HG03521 (cell line): ENCODE results near the gene SFMBT1.
"Not testable (repeated sequence)": the region's sequence is repeated elsewhere in the genome, so short reads cannot be mapped to it uniquely, and the experiment has no call there.

Source experiments
- ATAC-seq: cut with Tn5 transposase; IDR thresholded peaks from one replicate; pipeline ENCODE4 v1.9.1; 2021; ENCODE audit warnings: mild to moderate bottlenecking, moderate library complexity; ENCODE audit not compliant: unreplicated experiment

SFMBT1 gene

DNA sequence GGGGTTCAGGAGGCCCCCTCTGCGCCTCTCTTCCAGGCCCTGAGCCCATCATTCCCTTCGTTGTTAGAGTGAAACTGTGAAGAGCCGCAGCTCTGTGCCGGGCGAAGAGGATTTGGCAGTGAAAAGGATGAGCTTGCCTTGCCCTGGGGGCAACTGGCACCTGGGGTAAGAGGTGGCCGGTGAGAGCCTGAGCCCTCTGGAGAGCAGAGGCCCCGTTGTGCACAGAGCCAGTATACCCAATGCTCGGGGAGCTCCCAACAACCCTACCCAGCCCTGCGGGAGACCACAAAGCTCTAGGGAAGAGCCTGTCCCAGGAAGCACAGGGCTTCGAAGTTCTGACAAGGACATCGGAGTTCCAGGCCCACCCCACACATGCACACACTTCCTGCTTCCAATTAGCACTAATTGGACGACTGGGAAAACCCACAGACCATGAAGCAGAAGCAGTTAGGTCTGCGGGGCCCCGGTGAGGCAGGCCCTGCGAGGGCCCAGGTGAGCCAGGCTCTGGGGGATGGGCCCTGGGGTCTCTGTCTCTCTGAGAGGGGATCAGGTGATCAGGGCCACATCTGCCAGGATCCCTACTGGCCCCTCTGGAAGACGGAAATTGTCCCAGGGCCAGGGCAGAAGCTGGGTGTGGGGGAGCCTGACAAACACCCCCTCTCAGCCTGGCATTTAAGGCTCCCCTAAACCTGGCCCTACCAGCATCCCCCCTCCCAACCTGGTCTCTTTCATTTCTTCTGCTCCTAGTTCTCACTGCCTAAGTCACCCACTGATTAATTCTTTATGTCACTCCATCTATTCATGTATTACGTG, 27.9 kb upstream of the SFMBT1 start:
- ATAC-seq, result no peak

- peak; percentile 81 for ATAC-seq
These were observed 27.0 kb upstream of the SFMBT1 start for GRCh38 chr3:53072653-53073552.

DNA sequence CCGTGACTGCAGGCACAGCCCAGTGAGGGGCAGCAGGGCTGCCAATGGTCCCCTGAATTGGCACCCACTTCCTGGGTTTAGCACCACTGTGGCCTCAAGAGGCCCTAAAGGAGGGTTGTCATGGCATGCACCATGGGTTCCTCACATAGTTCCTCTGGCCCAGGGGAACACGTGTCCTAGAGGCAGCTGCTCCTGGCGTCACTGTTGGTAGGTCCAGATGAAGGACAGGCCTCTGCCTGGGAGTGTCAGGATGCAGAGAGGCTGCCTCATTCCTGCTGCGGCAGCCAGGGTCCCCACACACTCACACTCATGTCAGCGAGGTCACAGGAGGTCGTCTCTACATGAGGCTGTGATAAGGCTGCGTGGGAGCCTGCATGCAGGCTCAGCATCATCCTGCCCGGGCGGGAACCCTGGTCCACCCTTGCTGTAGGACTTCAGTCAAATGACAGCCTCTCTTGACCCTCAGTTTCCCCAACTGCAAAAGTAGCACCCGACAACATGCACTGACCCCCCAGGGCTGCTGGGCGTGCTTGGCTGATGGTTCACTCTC, 26.1 kb upstream of the SFMBT1 start:
- ATAC-seq, result no peak

- no peak for ATAC-seq
These were observed 23.7 kb upstream of the SFMBT1 start for GRCh38 chr3:53069422-53070068.

DNA sequence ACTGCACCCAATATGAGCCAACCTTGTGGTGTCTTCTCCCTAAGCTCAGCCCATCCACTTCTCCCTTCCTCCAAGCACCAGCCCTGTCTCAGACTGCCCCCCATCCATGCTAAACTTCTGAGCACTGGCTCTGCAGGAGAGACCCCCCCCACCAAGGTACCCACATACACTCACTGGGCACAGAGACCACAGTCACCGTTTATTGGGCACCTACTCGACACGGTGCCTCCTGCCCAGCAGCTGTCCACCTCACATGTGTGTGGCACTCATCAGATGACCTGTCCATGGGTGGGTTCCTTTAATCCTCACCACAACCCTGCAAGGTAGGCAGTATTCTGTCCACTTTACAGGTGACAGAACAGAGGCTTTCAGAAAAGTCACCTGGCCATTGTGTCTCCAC, 22.3 kb upstream of the SFMBT1 start:
- ATAC-seq, result no peak

GRCh38 chr3:53067567-53067966, 21.7 kb upstream of the SFMBT1 start:
- ATAC-seq, result no peak

- no peak for ATAC-seq
These were observed 20.1 kb upstream of the SFMBT1 start for GRCh38 chr3:53065841-53066480.

GRCh38 chr3:53062905-53063304, 17.0 kb upstream of the SFMBT1 start:
- ATAC-seq, result no peak

DNA sequence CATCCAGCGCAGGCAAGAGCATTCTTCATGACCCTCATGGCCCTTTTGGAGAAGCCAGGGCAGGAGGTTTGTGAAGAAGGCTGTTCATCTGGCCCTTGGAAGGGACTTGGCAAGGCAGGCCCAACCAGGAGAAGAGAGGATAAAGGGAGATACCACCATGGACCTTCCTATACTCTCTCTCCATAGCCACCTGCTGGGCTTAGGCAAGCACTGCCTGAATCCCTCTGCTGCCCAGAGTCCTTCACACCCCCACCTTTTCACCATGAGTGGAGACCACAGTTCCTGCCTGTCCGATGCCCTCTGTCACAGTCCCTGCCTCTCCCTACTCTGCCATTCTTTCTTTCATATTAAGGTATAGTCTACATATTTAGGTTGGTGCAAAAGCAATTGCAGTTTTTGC, 10.6 kb upstream of the SFMBT1 start:
- ATAC-seq, result no peak

DNA sequence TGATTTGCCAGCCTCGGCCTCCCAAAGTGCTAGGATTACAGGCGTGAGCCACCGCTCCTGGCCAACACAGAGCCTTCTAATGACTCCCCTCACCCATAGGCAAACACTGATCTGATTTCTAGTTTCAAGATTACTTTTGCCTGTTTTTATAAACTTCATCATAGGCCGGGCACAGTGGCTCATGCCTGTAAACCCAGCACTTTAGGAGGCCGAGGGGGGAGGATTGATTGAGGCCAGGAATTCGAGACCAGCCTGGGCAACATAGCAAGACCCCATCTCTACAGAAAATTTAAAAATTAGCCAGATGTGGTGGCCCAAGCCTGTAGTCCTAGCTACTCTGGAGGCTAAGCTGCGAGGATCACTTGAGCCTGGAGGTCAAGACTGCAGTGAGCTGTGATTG, 8.4 kb upstream of the SFMBT1 start:
- ATAC-seq, result not testable (repeated sequence)

- ATAC-seq, result no peak
These were observed 6.1 kb upstream of the SFMBT1 start for GRCh38 chr3:53051929-53052328.

DNA sequence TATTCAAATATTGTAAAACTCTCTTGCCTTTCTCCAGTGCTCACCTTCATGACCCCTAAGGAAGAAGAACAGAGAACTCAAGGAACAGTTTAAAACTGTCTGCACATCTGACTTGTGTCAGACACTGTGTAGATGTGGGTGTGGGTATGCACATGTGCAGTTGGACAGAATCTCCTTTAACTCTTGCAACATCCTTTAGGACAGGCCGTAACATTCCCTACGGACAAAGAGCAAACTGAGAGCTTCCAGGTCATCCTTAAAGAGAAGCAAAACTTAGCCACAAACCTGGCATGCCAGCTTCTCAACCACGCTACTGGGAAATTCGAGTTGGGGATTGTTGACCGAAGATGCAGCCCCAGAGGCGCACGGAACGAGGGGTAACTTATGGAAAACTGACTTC, 4.1 kb upstream of the SFMBT1 start:
- ATAC-seq, result no peak

GRCh38 chr3:53046171-53047170, 598 bp upstream of the SFMBT1 start:
- ATAC-seq, result peak; percentile 30

DNA sequence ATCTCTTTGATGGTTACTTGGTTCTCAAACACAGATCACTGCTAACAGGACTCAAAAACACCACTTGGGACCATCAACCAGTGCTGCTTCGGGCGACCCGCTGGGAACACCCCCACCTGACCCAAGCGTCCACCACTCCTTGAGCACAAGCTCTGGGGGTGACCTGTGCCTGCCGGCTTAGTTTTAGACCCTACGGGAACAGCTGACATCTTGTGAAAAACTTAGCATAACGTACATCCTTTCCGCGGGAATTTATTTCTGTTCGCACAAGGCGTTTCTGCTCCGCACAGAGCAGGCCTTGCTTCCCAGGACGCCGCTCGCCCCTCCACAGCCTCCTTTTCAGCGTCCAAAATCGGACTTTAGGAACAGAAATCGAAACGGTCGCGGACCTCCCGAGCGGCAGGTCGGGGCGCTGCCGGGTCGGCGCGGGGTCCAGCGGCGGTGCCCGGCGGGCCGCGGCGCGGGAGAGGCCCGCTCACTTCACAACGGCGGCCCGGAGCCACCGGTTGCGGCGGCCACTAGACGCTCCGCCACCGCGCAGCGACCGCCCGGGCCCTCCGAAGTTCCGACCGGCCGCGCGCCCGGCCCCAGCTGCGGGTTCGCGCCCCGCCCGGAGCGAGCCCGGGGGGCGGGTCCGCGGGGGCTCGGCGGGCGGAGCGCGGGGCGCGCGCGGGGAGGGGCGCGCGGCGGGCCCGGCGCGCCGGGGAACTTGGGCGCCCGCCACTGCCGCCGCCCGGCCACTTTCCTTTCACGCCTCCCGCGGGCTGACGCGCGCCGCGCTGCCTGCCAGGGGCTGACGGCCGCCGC, 959 bp downstream of the SFMBT1 start:
- peak; percentile 48 for ATAC-seq

DNA sequence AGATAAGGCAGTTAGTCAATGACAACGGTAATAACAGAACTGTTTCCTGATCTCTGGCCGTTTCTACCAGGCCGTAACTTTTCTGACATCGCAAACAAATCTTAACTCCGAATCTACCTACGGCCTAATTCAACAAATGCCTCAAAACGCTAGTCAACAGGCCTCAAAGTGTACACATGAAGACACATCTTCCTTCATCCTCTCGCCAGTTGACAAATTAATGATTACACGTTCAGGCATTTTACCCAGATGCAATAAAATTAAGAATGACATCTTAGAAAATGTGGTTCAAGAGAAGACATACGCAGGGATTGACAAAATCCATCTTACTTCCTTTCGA, 1.5 kb downstream of the SFMBT1 start:
- ATAC-seq, result no peak

- ATAC-seq, result no peak
These were observed 2.1 kb downstream of the SFMBT1 start for GRCh38 chr3:53043738-53044137.

DNA sequence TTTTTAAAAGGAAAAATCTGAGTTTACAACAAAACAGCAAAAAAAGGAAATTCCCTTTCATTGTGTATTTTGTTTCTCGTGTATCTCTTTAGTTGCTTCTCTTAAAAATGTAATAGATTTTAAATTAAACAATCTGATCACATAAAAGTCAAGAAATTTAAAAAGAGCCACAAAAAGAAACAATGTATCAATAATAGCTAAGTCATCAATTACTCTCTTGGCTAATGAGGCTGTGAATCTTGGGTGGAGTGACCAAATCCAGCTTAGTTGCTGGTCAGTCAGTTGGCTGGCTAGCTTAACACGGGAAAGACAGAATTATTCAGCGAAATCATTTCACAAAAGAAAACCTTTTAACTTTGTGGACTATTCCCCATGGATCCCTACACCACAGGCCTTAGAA, 3.2 kb downstream of the SFMBT1 start:
- ATAC-seq, result no peak

- no peak for ATAC-seq
These were observed 5.5 kb downstream of the SFMBT1 start for GRCh38 chr3:53040351-53040820.

DNA sequence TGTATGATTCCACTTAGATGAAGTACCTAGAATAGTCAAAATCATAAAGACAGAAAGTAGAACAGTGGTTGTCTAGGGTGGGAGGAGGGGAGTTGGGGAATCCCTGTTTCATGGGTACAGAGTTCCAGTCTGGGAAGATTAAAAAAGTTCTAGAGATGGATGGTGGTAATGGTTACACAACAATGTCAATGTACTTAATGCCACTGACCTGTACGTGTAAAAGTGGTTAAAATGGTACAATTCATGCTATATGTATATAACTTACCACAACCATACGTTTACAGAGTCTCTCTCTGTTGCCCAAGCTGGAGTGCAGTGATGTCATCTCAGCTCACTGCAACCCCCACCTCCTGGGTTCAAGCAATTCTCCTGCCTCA, 6.5 kb downstream of the SFMBT1 start:
- no peak for ATAC-seq
